ENCODE measurements around the gene ERC1.

DNA sequence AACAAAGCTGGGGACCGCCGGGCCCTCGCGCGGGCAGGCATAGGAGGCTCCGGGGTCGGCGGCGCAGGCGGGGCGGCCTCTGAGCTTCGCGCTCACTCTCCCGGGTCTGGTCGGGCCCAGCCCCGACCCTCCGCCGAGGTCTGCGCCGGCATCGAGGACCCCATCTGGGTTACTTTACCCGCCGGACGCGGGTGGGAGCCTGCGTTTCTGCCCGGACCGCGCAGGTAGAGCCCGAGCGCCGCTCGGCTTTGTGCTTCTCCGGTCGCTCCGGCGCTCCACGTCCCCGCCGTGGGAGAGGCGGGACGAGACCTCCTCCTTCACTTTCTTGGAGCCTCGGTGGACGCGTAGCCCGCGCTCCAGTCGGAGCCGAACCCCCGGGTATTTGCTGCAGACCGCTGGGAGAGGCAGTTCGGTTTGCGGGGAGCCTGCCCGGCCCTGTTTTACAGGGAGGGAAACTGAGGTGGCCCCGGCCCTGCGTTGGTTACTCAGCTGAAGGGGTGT, 540.2 kb downstream of the ERC1 start:
- TF ChIP-seq, protein P1, sequence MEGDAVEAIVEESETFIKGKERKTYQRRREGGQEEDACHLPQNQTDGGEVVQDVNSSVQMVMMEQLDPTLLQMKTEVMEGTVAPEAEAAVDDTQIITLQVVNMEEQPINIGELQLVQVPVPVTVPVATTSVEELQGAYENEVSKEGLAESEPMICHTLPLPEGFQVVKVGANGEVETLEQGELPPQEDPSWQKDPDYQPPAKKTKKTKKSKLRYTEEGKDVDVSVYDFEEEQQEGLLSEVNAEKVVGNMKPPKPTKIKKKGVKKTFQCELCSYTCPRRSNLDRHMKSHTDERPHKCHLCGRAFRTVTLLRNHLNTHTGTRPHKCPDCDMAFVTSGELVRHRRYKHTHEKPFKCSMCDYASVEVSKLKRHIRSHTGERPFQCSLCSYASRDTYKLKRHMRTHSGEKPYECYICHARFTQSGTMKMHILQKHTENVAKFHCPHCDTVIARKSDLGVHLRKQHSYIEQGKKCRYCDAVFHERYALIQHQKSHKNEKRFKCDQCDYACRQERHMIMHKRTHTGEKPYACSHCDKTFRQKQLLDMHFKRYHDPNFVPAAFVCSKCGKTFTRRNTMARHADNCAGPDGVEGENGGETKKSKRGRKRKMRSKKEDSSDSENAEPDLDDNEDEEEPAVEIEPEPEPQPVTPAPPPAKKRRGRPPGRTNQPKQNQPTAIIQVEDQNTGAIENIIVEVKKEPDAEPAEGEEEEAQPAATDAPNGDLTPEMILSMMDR (IDR thresholded peaks at IDR 0.05; ENCODE audit: low read length), result no peak
- no peak for TF ChIP-seq EZH2 (optimal IDR thresholded peaks at IDR 0.05; ENCODE audit: low read depth, low read length)

Data from MM.1S (cell line).